Measurements from ENCODE around the gene ARRDC4.

- TF ChIP-seq CTCF (IDR thresholded peaks at IDR 0.05; ENCODE audit: control extremely low read depth in 1 of 3, insufficient read depth in 1 of 3, low read depth in 1 of 3, low read length in 3 of 3) (no peak), POLR2A (IDR thresholded peaks at IDR 0.05; ENCODE audit: control extremely low read depth in 1 of 2, low read depth in 2 of 2, low read length in 2 of 2) (no peak), TAF1 (IDR thresholded peaks at IDR 0.05; ENCODE audit: low read depth, low read length) (no peak), POLR2AphosphoS5 (IDR thresholded peaks at IDR 0.05; ENCODE audit: low read depth, low read length) (no peak), HDAC6 (IDR thresholded peaks at IDR 0.05; ENCODE audit: low read depth, low read length) (no peak), HDAC2 (IDR thresholded peaks at IDR 0.05; ENCODE audit: borderline replicate concordance in 1 of 2, low read depth in 2 of 2, low read length in 2 of 2) (no peak)
Observed at GRCh38 chr15:97981758-97982157, 21.3 kb downstream of the ARRDC4 start.

Measured in H1 (cell line).